OCI-LY7 (cell line): ENCODE measurements around the gene PELI2. TPM values are rescaled to one million over a fixed set of nuclear protein-coding genes. Genes with fewer than 3 reads are reported as not detected.

Experiments
- BruUV-seq: library from RNA; stranded (reverse); fragments of 400-500 nt; replicated peaks from 2 replicates; lab custom pipeline; 2021; lab: Mats Ljungman, UMichigan
- CTCF ChIA-PET: fragments of 300-600 bp; sonication (Branson Sonifier 250); formaldehyde crosslinking; loops from one replicate; lab custom pipeline; 2022; ENCODE audit warnings: antibody characterized with exemption; ENCODE audit not compliant: unreplicated experiment; lab: Charles Lee
- POLR2A ChIA-PET: fragments of 300-600 bp; sonication (Branson Sonifier 250); formaldehyde crosslinking; loops from one replicate; lab custom pipeline; 2022; ENCODE audit warnings: antibody characterized with exemption; lab: Charles Lee
- DNase-seq: peaks from one replicate; pipeline ENCODE4 v3.0.0-alpha.2; 2015; ENCODE audit warnings: low spot score
- H2AFZ ChIP-seq: fragments of 200-600 bp; sonication (generic), shearing (Covaris generic); 2 replicates; pipeline ENCODE4 v1.6.1; 2014; ENCODE audit warnings: mild to moderate bottlenecking, antibody characterized with exemption, low read length, moderate library complexity
- H3K27ac ChIP-seq: fragments of 200-600 bp; sonication (generic); 2 replicates; pipeline ENCODE4 v1.5.1; 2014; ENCODE audit warnings: mixed run types, low read depth, mild to moderate bottlenecking, moderate library complexity, low read length, inconsistent platforms; ENCODE audit not compliant: poor library complexity, severe bottlenecking
- H3K36me3 ChIP-seq: fragments of 200-600 bp; sonication (generic); 2 replicates; pipeline ENCODE4 v1.6.1; 2014; ENCODE audit warnings: mild to moderate bottlenecking, antibody characterized with exemption, low read length, moderate library complexity, mixed read lengths; ENCODE audit not compliant: insufficient read depth
- H3K4me1 ChIP-seq: fragments of 200-600 bp; sonication (generic); 2 replicates; pipeline ENCODE4 v1.5.1; 2014; ENCODE audit warnings: mild to moderate bottlenecking, low read length; ENCODE audit not compliant: insufficient read depth, poor library complexity, severe bottlenecking
- H3K4me2 ChIP-seq: fragments of 200-600 bp; sonication (generic); 2 replicates; pipeline ENCODE4 v1.6.1; 2014; ENCODE audit warnings: mild to moderate bottlenecking, low read length
- H3K4me3 ChIP-seq: fragments of 200-600 bp; sonication (generic); 2 replicates; pipeline ENCODE4 v1.5.1; 2014; ENCODE audit warnings: mild to moderate bottlenecking, low read depth, low read length; ENCODE audit not compliant: poor library complexity, severe bottlenecking
- H3K79me2 ChIP-seq: fragments of 200-600 bp; sonication (generic); 2 replicates; pipeline ENCODE4 v1.6.1; 2016; ENCODE audit warnings: low read depth, mild to moderate bottlenecking, low read length, moderate library complexity, mixed read lengths; ENCODE audit not compliant: insufficient read depth
- H3K9me2 ChIP-seq: fragments of 200-600 bp; sonication (generic); 2 replicates; pipeline ENCODE4 v1.6.1; 2016; ENCODE audit warnings: mild to moderate bottlenecking, low read length, mixed read lengths; ENCODE audit not compliant: insufficient read depth
- H3K9me3 ChIP-seq: fragments of 200-600 bp; sonication (generic); 2 replicates; pipeline ENCODE4 v1.6.1; 2014; ENCODE audit warnings: mild to moderate bottlenecking, mixed run types, low read length, mixed read lengths
- H4K20me1 ChIP-seq: fragments of 200-600 bp; sonication (generic); 2 replicates; pipeline ENCODE4 v1.6.1; 2014; ENCODE audit warnings: mild to moderate bottlenecking, antibody characterized with exemption, low read length, moderate library complexity, mixed read lengths; ENCODE audit not compliant: insufficient read depth
- CTCF ChIP-seq: fragments of 200-600 bp; sonication (generic); conservative IDR thresholded peaks from 2 replicates; pipeline ENCODE4 v1.5.1; 2014; ENCODE audit warnings: mild to moderate bottlenecking, antibody characterized with exemption, low read length, moderate library complexity, mixed read lengths
- EZH2phosphoT487 ChIP-seq: fragments of 200-600 bp; sonication (generic); IDR thresholded peaks from 2 replicates; pipeline ENCODE4 v1.6.1; 2018; ENCODE audit warnings: low read depth, borderline replicate concordance, mild to moderate bottlenecking, mixed run types, antibody characterized with exemption, low read length, moderate library complexity, mixed read lengths
- intact Hi-C: fragments of 100-400 bp; cut with micrococcal nuclease; formaldehyde crosslinking; loops from one replicate; pipeline ENCODE4 v1.10.0; 2022; ENCODE audit not compliant: unreplicated experiment
- total RNA-seq, 2 experiments: library from RNA; depleted of rRNA in 1 of 2; stranded (reverse); fragments of >200 nt in 1 of 2; shearing (Covaris generic) in 1 of 2; gene quantifications; 2 replicates each; pipeline ENCODE4 v1.2.3, GENCODE V29; 2014 to 2022

PELI2 gene
- total RNA-seq, 2 experiments from 2014 or later: 2.8 to 3.8 TPM

- Histone ChIP-seq H3K4me1 (no peaks in the 10 kb centered on the region), H3K27ac (no peak overlapping the region), H3K4me2 (no peak overlapping the region), H3K79me2 (no peaks in the 10 kb centered on the region), H3K36me3 (no peaks in the 10 kb centered on the region), H3K9me2 (no peaks in the 10 kb centered on the region), H2AFZ (no peak overlapping the region), H3K9me3 (no peaks in the 10 kb centered on the region), H3K4me3 (no peak overlapping the region), H4K20me1 (no peaks in the 10 kb centered on the region)
- TF ChIP-seq EZH2phosphoT487 (no peak), CTCF (no peak)
- POLR2A ChIA-PET: interaction anchor here (0.6 to 1.1 kb wide), 2 partner anchors 8 to 378 kb away, joined by 3 to 12 read pairs; no protein-coding TSS in a partner anchor
- no TSS peak for BruUV-seq
- intact Hi-C loops: no loop called here
- CTCF ChIA-PET: no interaction called here
- no peak for DNase-seq
Observed at GRCh38 chr14:56099081-56099797, 19.0 kb upstream of the PELI2 start.

DNA sequence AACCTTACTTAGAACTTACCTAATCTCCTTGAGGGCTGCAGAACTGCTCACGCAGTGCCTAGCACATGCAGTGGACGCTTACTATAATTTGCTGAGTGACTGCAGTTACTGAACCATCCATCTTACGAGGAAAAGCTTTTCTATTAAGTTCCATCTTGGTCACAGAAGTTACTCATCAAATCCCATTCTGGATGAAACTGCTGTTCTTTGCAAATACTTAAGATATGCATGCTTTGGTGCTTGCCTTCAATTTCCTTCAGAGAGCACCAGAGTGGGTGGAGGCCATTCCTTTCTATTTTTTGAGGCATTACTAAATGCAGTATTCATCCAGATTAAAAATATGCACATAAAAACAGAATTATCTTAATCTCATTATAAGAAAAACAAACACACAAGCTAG, 17.7 kb upstream of the PELI2 start:
- no peaks in the 10 kb centered on the region for H3K9me3 ChIP-seq
- no peak overlapping the region for H2AFZ ChIP-seq
- no peak overlapping the region for H3K27ac ChIP-seq
- H3K4me2 ChIP-seq: no peak overlapping the region
- BruUV-seq: no TSS peak
- no peak overlapping the region for H3K4me3 ChIP-seq
- intact Hi-C loops: no loop called here
- H4K20me1 ChIP-seq: no peaks in the 10 kb centered on the region
- H3K79me2 ChIP-seq: no peaks in the 10 kb centered on the region
- CTCF ChIA-PET: no interaction called here
- POLR2A ChIA-PET: interaction anchor here (0.5 to 0.8 kb wide), 3 partner anchors 11 to 1859 kb away, joined by 3 to 5 read pairs (median 3); no protein-coding TSS in a partner anchor
- H3K9me2 ChIP-seq: no peaks in the 10 kb centered on the region
- no peaks in the 10 kb centered on the region for H3K4me1 ChIP-seq
- TF ChIP-seq EZH2phosphoT487 (no peak), CTCF (no peak)
- H3K36me3 ChIP-seq: no peaks in the 10 kb centered on the region
- no peak for DNase-seq

GRCh38 chr14:56102941-56103340, 15.3 kb upstream of the PELI2 start:
- Histone ChIP-seq H3K36me3 (no peaks in the 10 kb centered on the region), H3K4me3 (no peak overlapping the region), H2AFZ (no peak overlapping the region), H3K27ac (no peak overlapping the region), H4K20me1 (no peaks in the 10 kb centered on the region), H3K9me3 (no peaks in the 10 kb centered on the region), H3K79me2 (no peaks in the 10 kb centered on the region), H3K9me2 (no peaks in the 10 kb centered on the region), H3K4me1 (no peaks in the 10 kb centered on the region), H3K4me2 (no peak overlapping the region)
- TF ChIP-seq CTCF (no peak), EZH2phosphoT487 (no peak)
- POLR2A ChIA-PET: interaction anchor here (0.6 kb wide), 1 partner anchor 1899 kb away, joined by 4 read pairs; no protein-coding TSS in a partner anchor
- CTCF ChIA-PET: no interaction called here
- intact Hi-C loops: no loop called here
- BruUV-seq: no TSS peak
- no peak for DNase-seq
